Measurements from ENCODE around the gene AKAP11.
A peak's percentile ranks its signal among the peaks of the same experiment; 100 is the strongest.

AKAP11 gene

DNA sequence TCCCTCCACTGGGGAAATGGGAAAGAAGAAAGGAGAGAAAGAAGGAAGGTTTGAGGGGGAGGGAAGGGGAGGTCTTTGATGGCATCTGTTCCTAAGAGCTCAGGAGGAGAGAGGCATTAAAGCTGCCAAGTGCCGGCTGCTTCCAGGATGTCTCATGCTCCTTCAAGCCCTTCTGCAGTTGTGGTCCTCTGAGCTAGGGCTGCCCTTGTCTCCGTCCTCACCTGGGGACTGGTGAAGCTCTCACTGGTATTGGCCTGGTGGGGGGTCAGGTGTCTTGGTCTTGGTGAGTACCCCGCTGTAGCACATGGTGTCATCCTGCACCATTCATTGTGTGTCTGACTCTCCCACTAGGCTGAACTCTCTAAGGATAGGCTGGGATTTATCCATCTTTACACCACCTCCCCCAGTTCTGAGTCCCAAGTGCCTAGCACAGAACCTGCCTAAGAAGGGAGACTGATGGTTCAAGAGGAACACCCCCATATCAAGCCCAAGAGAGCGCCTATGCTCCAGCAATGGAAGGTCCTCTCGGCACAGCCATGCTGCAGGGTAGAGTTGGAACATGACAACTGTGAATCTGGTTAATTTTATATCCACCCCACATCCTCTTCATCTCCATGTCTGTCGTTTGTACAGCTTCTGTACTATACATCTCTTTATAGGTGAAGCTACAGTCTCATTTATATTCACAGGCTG lies 83.7 kb downstream of the AKAP11 start:
- no peak for DNase-seq (ENCODE audit: low read depth in 2 of 2)
- no peak for TF ChIP-seq CTCF (IDR thresholded peaks at IDR 0.05; ENCODE audit: low read depth, low read length)
- no peak overlapping the region for H3K4me3 ChIP-seq (replicated peaks in 1 of 2; ENCODE audit: low read depth in 2 of 2, low read length in 2 of 2)

DNA sequence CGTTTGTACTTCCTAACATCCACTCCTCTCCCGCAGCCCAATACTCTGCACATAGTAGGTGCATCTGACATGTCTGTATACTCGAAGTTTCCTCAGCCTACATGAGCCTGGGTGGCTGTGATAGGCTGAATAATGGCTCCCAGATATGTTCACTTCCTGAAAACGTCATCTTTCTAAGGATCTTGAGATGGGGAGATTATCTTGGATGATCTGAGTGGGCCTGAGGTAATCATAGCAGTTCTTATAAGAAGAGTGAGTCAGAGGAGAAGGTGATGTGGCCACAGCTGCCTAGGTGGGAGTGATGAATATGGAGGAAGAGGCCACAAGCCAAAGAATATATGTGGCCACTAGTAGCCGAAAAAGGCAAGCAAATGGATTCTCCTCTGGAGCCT lies 84.2 kb downstream of the AKAP11 start:
- H3K4me3 ChIP-seq (replicated peaks in 1 of 2; ENCODE audit: low read depth in 2 of 2, low read length in 2 of 2), result no peak overlapping the region
- DNase-seq (ENCODE audit: low read depth in 2 of 2), result peak in 1 of 2 donors; percentile 14
- TF ChIP-seq CTCF (IDR thresholded peaks at IDR 0.05; ENCODE audit: low read depth, low read length), result no peak

DNA sequence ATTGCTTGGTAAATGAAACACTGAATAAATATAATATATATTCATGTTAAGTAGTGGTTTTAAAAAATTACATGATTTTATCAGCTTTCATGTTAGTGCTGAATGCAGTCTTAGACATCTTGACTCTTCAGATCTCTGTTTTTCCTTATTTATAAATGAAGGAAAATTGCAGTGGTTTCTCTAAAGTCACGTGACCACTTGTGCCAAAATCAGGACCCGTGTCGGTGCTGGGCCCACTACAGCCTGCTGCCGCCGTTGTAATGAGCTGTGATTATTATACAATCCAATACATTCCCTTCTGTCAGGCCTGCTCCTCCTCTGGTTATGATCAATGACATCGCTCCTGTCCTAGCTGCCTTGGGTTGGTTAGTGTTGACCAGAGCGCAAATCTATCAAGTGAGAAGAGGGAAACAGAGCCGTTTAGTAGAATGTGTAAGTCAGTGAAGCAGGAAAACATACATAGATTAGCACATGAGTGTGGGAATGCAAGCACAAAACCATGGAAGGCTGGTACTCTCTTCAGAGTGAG lies 88.2 kb downstream of the AKAP11 start:
- no peak for TF ChIP-seq CTCF (IDR thresholded peaks at IDR 0.05; ENCODE audit: low read depth, low read length)
- H3K4me3 ChIP-seq (replicated peaks in 1 of 2; ENCODE audit: low read depth in 2 of 2, low read length in 2 of 2), result no peak overlapping the region
- no peak for DNase-seq (ENCODE audit: low read depth in 2 of 2)

DNA sequence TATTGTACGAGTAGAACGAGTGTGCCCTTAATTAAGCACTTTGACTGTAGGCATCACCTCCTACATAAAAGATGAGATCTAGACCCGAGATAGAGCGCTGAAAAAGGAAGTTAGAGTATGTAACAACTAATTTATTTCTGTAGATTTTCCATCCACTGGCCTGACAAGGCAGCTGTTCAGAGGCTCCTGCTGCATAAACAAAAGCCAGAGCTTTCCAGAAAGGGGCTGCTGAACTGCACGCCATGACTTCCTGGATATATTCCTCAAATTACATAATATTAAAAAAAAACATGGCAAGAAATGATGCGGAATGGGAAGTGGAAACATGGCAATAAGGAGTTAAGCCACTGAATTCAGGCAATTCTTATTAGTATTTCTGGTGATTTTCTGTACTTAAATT lies 89.7 kb downstream of the AKAP11 start:
- H3K4me3 ChIP-seq (replicated peaks in 1 of 2; ENCODE audit: low read depth in 2 of 2, low read length in 2 of 2), result no peak overlapping the region
- DNase-seq (ENCODE audit: low read depth in 2 of 2), result no peak

DNA sequence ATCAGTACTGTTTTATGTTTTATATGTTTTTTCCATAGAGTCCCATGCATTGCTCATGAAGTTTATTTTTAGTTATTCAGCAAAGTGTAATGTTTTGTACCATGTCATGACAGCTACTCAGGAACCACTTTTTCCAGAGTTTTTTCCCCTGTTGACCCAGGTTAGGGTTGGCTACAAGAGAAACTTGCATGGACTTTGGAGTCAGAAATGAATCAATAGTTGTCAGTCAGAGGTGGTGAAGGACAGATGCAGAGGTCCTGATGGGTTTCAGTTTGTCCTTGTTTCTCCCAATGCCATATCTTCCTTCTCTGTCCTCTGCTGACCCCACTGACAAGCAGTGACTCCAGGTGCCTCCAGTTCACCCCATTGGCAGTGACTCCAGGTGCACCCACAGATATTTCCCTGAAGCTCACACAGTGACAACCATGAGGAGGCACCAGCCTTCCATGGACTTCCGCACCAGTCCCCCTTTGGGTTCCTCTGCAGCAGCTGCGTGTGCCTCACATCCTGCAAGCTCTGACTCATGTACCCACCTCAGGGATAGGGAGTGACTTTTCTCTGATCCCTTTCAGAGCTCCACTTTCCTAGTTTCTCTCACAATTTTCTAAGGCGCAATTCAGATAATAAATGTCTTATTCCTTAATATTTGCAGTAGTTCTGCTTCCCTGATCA lies 92.1 kb downstream of the AKAP11 start:
- peak; percentile 21 to 85 for DNase-seq (ENCODE audit: low read depth in 2 of 2)
- no peak overlapping the region for H3K4me3 ChIP-seq (replicated peaks in 1 of 2; ENCODE audit: low read depth in 2 of 2, low read length in 2 of 2)
- peak; percentile 34 for TF ChIP-seq CTCF (IDR thresholded peaks at IDR 0.05; ENCODE audit: low read depth, low read length)

More for the DNA sequence above, 89.7 kb downstream of the AKAP11 start:
- no peak for TF ChIP-seq CTCF (IDR thresholded peaks at IDR 0.05; ENCODE audit: low read depth, low read length)

DNA sequence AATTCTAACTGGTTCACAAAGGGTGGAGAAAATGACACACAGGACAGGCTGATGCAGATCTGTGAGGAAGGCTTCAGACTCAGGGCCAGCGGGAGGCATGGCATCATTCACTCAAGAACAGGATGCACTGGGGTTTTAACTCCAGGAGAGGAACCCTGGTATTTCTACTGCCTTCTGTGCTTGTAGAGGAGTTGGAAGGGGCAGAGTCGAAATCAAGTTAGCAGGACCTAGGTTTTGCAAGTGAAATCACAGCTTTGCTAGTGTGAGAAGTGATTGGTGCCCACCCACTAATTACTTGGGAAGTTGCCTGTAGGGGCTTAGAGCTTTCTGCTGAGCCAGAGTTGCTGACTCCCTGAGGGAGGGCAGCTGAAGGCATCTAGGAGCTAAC lies 92.7 kb downstream of the AKAP11 start:
- no peak overlapping the region for H3K4me3 ChIP-seq (replicated peaks in 1 of 2; ENCODE audit: low read depth in 2 of 2, low read length in 2 of 2)
- no peak for DNase-seq (ENCODE audit: low read depth in 2 of 2)
- TF ChIP-seq CTCF (IDR thresholded peaks at IDR 0.05; ENCODE audit: low read depth, low read length), result no peak
